NB4 (cell line): ENCODE data around the gene LCMT2.

ENCODE experiments used
- MYC ChIP-seq: IDR thresholded peaks from 2 replicates; pipeline ENCODE4 v1.6.1; 2011; ENCODE audit warnings: low read depth, low read length
- POLR2A ChIP-seq: IDR thresholded peaks from 2 replicates; pipeline ENCODE4 v1.6.1; 2011; ENCODE audit warnings: mild to moderate bottlenecking; ENCODE audit not compliant: insufficient read length; ENCODE audit errors: extremely low read depth
- TF ChIP-seq, protein P1 (sequence below): IDR thresholded peaks from one replicate; pipeline ENCODE4 v1.5.1; 2012; ENCODE audit warnings: low read depth, low read length
- TF ChIP-seq, protein P2 (sequence below): IDR thresholded peaks from 2 replicates; pipeline ENCODE4 v1.6.1; 2011; ENCODE audit warnings: low read depth, low read length

DNA sequence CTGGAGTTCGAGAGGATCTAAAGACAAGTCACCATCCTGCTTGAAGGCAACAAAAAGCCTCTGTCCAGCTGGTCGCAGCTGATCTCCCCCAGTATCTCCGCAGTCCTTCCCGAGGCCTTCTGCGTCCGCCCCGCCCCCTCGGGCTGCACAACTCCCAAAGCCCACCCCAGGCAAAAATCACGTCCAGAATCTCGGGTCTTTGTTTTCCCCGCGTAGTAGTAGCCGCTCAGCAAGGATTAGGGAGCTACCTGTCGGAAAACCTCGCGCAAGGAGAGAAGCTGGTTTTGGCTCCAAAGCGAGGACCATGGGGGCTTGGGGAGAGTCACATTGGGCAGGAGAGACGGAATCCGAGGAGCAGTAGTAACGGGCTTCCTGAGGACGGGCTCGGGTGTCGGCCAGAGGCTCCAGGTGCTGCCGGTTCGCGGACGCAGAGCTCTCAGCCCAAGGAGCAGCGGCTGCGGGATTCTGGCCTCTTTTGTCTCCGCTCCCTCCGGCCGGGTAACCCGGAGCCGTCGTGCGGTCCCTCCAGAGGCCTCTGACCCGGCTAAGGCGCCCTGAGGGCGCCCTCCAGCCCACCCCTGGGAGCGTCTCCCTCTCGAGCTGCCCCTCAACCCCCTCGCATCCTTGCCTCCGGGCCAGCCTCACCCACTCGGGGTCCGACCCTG lies 40.1 kb upstream of the LCMT2 start:
- TF ChIP-seq POLR2A (no peak), MYC (no peak)
- TF ChIP-seq, protein P1, sequence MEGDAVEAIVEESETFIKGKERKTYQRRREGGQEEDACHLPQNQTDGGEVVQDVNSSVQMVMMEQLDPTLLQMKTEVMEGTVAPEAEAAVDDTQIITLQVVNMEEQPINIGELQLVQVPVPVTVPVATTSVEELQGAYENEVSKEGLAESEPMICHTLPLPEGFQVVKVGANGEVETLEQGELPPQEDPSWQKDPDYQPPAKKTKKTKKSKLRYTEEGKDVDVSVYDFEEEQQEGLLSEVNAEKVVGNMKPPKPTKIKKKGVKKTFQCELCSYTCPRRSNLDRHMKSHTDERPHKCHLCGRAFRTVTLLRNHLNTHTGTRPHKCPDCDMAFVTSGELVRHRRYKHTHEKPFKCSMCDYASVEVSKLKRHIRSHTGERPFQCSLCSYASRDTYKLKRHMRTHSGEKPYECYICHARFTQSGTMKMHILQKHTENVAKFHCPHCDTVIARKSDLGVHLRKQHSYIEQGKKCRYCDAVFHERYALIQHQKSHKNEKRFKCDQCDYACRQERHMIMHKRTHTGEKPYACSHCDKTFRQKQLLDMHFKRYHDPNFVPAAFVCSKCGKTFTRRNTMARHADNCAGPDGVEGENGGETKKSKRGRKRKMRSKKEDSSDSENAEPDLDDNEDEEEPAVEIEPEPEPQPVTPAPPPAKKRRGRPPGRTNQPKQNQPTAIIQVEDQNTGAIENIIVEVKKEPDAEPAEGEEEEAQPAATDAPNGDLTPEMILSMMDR: no peak
- TF ChIP-seq, protein P2, sequence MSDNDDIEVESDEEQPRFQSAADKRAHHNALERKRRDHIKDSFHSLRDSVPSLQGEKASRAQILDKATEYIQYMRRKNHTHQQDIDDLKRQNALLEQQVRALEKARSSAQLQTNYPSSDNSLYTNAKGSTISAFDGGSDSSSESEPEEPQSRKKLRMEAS: no peak
